ENCODE data around the gene BICDL2. TPM values are rescaled to one million over a fixed set of nuclear protein-coding genes. Genes with fewer than 3 reads are reported as not detected.
A peak's percentile ranks its signal among the peaks of the same experiment; 100 is the strongest.

BICDL2 gene
- total RNA-seq, 1 experiment from 2014 or later, result 40.5 TPM

DNA sequence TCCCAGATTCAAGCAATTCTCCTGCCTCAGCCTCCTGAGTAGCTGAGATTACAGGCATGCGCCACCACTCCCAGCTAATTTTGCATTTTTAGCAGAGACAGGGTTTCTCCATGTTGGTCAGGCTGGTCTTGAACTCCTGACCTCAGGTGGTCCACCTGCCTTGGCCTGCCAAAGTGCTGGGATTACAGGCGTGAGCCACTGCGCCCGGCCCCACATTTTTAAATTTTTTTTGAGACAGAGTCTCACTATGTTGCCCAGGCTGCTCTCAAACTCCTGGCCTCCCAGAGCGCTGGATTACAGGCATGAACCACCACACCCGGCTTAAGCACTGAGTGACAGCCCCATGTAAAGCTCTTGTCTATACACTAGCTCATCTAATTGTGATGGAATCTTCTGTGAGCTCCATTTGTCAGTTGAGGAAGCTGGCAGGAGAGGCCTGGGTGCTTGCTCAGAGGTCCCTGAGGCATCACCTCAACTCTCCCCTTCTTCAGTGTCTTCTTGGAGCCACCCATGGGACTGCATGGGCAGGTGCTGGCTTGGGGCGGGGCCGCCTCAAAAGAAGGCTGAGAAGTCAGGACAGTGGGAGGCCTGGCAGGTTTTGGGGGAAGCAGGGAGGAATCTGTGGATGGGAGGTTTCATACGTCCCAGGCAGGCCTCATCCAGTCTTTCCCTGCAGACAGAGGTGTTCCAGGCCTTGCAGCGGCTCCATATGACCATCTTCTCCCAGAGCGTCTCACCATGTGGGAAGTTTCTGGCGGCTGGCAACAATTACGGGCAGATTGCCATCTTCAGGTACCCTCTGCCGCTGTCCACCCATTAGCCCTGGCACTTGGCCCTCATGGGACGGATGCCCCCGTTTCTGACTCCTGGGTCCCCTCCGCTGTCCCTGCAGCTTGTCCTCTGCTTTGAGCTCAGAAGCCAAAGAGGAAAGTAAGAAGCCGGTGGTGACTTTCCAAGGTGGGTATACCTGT is 11.4 kb downstream of the BICDL2 start:
- DNase-seq (ENCODE audit: low spot score), result no peak

DNA sequence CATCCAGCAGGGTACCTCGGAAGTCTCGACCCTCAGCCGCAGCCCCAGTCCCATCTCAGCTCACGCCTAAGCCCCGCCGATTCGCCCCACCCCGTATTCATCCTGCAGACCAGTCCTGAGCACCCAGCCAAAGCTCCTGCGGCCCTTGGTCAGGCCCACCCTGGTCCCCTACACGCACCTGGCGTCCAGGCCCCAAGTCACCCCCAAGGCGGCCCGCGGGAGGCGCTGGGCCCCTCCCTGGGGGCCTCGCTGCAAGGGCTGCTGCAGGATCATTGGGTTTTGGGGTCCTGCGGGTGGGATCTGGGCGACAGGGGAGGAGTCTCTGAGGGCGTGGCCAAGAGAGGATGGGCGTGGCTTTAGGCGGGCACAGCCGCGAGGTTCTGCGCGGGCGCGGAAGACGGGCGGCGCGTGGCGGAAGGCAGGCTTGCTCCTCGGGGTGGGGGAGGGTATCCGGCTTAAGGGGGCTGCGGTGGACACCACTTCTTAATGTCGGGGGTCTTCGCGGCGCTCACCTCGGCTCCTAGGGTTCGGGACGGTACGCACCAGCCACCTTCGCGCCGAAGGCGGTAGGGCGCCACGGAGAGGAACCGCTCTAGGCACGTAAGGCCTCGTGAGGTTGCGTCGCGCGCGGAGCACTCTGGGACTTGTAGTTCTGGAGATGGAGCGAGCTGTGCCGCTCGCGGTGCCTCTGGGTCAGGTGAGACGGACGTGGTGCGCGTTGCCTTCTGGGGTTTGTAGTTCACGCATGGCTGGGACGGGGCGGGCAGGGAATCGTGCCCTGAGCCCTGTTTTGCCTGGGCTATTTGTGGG is 12.9 kb downstream of the BICDL2 start, which contains the start of the genes HCFC1R1 and THOC6:
TSS of gene HCFC1R1 (minus strand) at position 274 of the 810 bp plus-strand sequence. CDS start at position 273, 1 bp downstream.
TSS of gene THOC6 (plus strand) at position 367 of the 810 bp plus-strand sequence. CDS start at position 659, 292 bp downstream.
- peak; percentile 99 for DNase-seq (ENCODE audit: low spot score)

DNA sequence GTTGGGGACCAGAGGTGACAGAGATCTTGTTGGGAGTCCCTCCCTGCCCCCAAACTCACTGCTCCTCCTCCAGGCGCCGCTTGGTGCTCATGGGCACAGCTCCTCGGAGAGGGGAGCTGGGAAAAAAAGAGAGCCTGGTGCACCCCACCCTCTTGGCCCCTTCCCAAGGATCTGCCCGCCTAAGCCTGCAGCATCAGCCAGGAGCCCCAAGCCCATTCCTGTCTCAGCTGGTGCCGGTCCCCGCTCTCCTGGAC is 13.4 kb downstream of the BICDL2 start:
- peak; percentile 85 for DNase-seq (ENCODE audit: low spot score)

DNA sequence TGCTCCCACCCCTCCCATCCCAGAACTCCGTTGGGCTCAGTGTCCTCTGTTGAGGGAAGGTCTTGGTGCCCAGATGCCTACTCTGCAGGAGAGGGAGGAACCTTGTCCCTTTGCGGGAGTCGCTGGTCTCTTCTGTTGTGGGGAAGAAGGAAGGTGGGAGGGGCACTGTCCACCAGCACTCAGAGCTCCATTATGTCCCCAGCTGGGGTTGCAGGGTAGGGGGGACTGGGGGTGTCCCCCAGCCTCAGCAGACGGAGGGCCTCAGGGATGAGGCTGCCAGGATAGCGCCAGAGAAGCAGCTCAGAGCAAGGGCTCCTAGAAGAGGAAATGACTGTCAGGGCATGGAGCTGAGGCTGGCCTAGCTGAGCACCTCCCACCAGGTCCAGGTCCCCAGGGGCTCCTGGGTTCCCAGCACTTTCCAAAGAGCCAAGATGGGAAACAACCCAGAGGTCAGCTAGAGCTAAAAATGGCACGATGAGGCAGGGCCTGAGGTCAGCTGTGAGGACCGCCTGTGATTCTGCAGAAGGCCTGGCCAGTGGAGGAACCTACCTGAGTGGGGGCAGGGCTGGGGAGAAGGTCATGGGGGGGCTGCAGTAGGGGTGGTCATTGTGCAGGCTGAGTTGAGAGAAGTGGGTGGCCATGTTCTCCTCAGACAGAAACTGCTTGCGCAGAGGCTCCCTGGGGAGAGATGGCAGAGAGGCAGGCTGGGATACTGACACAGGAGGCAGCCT is 13.9 kb downstream of the BICDL2 start:
- no peak for DNase-seq (ENCODE audit: low spot score)

DNA sequence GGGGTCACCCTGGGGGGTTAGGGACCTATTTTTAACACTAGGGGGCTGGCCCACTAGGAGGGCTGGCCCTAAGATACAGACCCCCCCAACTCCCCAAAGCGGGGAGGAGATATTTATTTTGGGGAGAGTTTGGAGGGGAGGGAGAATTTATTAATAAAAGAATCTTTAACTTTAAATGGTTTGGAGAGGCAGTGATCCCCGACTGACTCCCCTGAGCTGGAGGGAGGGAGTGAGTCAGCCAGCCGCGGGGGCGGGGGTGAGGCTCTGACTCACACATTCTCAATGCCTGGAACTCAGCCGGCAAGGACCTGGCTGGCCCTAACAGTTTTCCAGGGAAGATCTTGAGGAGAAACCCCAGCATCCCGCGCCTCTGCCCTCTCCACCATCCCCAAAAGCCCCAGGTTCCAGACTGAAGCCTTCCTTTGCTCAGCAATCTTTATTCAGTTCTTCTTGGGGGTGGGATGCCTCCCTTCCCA is 14.5 kb downstream of the BICDL2 start:
- DNase-seq (ENCODE audit: low spot score), result peak; percentile 89

DNA sequence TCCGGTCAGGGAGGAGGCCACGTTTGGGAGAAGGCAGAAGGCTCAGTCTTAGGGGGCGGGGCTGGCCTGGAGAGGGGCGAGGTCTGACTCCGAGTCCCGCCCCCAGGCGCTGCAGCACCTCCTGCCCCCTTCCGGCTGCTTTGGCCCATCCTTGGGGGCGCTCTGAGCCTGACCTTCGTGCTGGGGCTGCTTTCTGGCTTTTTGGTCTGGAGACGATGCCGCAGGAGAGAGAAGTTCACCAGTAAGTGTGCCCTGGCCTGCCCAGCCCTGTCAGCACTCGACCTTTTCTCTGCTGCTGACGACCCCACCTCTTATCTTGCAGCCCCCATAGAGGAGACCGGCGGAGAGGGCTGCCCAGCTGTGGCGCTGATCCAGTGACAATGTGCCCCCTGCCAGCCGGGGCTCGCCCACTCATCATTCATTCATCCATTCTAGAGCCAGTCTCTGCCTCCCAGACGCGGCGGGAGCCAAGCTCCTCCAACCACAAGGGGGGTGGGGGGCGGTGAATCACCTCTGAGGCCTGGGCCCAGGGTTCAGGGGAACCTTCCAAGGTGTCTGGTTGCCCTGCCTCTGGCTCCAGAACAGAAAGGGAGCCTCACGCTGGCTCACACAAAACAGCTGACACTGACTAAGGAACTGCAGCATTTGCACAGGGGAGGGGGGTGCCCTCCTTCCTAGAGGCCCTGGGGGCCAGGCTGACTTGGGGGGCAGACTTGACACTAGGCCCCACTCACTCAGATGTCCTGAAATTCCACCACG is 15.1 kb downstream of the BICDL2 start:
- peak; percentile 84 for DNase-seq (ENCODE audit: low spot score)

DNA sequence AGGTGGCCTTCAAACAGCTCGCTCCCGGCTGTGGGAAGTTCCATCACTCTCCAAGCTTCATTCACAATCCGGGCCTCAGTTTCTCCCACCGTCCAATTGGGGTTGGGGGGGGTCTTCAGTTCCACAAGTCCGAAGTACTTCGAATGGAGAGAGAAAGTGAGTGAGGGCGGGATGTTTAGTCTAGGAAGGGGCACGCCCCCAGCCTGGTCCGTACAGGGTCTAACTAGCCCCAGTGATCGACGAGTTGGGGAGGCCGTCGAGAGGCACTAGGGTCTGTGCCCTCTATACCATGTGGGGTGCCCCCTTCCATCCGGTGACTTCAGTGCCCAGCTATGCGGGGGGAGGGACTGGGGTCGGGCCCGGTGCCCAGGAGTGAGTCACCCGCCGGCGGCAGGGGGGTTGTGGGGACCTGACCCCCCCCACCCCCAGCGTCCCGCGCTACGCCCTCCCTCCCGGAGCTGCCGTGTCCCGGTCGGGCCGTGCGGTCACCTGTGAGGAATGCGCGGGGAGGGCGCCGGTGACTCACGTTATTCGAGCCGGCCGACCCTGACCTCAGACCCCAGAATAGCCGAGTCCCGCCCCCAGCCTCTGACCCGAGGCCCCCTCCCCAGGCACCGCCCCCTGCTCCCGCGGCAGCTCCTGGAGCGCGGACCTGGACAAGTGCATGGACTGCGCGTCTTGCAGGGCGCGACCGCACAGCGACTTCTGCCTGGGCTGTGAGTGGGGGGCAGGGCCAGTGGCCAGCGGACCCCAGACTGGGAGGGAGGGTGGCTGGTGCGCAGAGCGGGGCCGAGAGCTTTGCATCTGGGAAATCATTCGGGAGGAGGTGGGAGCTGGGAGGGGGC is 15.9 kb downstream of the BICDL2 start:
- DNase-seq (ENCODE audit: low spot score), result peak; percentile 92

DNA sequence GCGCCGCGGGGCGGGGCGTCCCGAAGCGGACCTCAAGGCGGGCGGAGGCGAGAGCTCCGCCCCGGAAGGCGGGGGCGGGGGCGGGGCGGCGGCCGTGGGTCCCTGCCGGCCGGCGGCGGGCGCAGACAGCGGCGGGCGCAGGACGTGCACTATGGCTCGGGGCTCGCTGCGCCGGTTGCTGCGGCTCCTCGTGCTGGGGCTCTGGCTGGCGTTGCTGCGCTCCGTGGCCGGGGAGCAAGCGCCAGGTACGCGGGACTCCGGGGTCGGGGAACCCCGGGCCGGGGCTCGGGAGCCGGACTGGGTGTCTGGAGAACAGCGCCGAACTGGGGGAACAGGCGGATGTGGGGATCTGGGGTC is 16.5 kb downstream of the BICDL2 start, which contains the start of gene TNFRSF12A:
TSS of gene TNFRSF12A (plus strand) at position 122 of the 357 bp plus-strand sequence. CDS start at position 152, 30 bp downstream.
- DNase-seq (ENCODE audit: low spot score), result peak; percentile 87

DNA sequence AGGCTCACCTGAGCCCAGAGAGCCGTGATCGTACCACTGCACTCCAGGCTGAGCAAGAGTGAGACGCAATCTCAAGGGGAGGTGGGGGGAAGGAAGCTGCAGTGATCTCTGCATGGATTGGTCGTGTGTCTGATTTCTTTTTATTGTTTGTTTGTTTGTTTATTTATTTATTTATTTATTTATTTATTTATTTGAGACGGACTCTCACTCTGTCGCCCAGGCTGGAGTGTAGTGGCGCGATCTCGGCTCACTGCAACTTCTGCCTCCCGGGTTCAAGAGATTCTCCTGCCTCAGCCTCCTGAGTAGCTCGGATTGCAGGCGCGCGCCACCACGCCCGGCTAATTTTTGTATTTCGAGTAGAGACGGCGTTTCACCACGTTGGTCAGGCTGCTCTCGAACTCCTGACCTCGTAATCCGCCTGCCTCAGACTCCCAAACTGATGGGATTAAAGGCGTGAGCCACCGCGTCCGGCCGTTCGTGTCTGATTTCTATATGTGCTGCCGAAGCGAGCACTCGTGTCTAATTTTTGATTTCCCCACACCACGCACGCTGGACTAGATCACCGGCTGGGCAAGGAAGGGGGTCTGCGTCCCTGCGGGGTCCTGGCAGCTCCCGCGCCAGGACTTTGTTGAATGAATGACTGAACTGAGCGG is 17.0 kb downstream of the BICDL2 start:
- no peak for DNase-seq (ENCODE audit: low spot score)

DNA sequence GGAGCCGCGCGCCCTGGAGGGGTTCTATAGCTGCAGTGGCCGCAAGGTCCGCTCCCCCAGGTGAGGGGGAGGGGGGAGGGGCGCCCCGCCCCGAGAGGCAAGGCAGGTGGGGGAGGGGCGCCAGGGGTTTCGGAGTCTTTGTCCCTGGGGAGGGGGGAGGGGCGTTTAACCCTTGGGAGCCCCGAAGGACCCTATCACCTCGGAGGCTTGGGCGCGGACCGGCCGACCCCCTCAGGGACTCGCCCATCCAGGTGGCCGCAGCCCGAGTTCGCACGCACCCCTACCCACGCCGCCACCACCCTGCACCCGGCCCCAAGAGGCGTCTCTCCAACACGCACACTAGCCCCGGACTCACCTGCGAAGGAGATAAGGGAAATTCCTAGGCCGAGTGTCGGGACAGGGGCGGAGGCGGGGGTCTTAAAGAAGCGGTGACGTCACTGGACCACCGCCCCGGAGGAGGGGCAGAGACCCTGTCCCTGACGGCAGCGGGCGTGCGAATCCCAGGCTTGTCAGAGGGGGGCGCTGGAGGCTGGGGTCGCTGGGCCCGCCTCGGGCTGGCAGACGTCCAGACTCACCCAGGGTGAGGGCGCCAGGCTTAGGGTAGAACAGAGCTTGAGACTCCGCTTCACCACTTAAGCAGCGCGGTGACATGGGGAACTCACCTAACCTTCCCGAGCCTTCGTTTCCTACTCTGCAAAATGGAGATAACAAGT is 18.8 kb downstream of the BICDL2 start, which contains the start of gene CLDN6:
TSS of gene CLDN6 (minus strand) at position 390 of the 713 bp plus-strand sequence. CDS start 2,162 bp downstream, outside the sequence.
- DNase-seq (ENCODE audit: low spot score), result peak; percentile 9

DNA sequence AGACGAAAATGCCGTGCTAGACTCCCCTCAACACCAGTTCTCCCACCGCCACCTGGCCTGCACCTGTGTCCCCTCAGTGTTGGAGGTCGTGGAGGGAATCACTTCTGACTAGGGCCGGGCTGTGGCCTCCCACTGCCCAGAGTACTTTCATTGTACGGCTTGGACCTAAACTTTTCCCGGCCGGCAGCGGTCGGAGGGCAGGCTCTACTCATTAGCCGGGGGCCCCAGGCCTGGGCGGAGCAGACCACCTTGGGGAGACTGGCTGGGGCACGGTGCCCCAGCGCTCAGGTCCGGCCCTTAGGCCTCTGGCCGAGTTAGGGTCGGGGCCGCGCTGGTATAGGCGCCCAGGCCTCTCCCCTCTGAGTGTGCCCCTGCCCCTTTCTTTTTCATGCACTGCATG is 19.4 kb downstream of the BICDL2 start:
- no peak for DNase-seq (ENCODE audit: low spot score)

DNA sequence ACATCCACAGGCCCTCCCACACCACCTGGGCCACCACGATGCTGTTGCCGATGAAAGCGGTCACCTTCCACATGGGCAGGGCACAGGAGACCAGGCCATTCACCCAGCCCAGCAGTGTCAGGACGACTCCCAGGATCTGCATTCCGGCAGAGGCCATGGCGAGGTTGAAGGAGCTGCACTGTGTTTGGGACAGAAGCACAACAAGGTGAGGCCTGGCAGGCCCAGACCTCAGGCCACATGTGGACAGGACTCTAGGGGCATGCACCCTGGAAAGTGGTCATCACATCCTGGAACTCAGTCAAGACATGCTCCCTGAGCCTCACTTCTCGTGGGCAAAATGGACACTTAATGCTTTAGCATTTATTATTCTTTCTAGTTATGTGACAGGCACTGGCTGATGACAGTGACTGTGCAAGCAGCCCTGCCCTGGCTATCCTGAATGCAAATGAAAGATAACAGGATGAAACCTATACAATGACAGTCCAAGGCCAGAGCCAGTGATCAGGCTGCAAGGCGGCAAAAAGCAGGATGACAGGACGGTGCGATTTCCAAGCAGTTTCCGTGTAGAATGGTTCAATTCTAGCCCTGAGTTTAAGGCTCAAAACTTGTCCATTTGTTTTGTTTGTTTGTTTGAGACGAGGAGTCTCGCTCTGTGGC is 20.8 kb downstream of the BICDL2 start:
- no peak for DNase-seq (ENCODE audit: low spot score)

DNA sequence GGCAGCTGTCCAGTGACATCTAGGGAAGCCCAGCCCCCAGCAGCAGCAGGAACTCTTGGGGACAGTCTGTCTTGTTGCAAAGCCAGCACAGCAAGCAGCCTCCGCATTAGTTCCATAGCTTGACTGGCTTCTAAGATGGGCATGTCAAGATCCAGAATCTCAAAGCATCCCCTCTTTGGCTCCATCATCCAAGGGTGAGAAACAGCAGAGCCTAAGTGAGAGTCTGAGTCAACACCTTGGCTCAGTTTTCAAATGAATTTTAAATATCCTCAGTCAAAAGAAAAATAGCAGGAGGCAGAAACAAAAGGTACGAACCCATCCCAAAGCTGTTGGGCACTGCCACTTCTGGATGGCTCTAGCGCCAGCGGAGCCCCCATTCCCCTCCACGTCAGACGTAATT is 21.8 kb downstream of the BICDL2 start:
- no peak for DNase-seq (ENCODE audit: low spot score)

DNA sequence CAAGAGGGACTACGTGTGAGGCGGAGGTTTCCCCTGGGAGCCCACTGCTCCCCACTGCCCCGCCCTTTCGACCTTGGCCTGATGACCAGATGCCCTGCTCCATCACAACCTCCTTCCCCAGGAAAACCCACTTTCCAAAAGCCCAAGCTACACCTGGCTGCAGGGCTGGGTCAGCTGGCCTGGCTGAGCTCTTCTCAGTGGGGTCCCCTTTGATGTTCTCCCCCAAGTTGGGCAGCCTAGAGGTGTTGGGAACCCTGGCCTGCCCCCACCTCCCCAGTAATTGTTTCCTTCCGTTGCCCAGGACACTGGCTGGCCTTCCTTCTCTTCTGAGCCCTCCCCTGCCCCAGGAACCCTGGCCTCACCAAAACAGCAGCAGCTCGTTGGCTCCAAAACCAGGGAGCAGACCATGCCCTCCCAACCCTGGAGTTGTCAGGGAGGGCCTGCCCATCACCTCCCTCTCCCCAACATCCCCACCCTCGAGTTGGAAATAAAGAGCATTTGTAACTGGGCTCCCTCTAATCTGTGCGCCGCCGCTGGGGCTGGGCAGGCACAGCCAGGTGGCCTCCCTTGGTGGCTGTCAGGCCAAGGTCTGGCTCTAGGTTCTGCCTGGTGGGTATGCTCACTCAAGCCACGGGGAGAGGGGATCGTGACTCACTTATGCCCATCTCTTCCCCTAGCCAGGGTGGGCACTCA is 22.6 kb downstream of the BICDL2 start:
- DNase-seq (ENCODE audit: low spot score), result no peak

DNA sequence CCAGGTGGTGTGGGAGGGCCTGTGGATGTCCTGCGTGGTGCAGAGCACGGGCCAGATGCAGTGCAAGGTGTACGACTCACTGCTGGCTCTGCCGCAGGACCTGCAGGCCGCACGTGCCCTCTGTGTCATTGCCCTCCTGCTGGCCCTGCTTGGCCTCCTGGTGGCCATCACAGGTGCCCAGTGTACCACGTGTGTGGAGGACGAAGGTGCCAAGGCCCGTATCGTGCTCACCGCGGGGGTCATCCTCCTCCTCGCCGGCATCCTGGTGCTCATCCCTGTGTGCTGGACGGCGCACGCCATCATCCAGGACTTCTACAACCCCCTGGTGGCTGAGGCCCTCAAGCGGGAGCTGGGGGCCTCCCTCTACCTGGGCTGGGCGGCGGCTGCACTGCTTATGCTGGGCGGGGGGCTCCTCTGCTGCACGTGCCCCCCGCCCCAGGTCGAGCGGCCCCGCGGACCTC is 23.2 kb downstream of the BICDL2 start:
- peak; percentile 20 for DNase-seq (ENCODE audit: low spot score)

DNA sequence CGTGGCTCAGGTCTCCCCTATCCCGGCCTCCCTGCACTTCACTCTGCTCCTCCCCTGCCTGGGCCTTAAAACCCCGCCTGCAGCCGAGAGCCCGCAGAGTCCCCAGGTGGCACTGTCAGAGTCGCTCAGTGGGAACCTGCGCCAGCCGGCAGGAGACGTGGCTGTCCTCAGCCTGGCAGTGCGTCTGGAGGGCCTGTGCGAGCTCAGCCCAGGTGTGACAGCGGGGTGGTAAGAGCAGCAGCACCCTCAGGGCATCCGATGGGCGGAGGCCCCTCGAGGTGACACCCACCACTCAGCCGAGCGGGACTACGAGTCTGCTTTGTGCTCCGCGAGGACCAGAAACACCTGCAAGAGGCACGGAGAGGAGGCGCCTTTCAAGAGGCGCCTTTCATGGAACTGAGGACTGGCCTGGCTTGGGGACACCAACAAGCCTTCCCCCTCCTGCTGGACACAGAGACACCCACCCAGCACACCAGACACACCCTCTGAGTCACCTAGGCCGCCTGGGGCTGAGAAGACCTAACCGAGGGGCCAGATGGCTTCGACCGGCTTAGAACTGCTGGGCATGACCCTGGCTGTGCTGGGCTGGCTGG is 23.8 kb downstream of the BICDL2 start, which contains the start of gene CLDN9:
TSS of gene CLDN9 (plus strand) at position 96 of the 593 bp plus-strand sequence. CDS start at position 536, 440 bp downstream.
- DNase-seq (ENCODE audit: low spot score), result peak; percentile 71

DNA sequence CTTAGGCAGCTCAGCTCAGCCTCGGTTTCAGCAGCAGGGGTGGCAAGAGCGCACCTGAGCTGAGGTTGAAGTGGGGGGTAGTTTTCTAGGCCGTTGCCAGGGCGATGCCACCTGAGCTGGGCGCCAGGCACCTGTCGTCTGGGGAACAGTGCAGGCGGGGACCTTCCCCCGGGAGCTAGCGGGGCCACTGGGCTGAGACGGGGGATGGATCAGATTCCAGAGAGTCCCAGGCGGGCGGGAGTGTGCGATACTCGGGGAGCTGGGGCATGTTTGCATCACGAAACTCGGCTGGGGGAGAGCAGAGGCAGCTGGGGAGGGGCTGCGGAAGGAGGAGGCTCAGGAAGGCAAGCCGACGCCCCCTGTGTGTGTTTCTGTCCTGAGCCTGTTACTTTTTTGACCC is 24.5 kb downstream of the BICDL2 start:
- peak; percentile 33 for DNase-seq (ENCODE audit: low spot score)

Measured in HT-29 (cell line).